Fibroblast of lung (primary cell): ENCODE results near the gene WNK2. TPM values are rescaled to one million over a fixed set of nuclear protein-coding genes. Genes with fewer than 3 reads are reported as not detected.

Source experiments
- DNase-seq, 2 donors: peaks; one replicate each; pipeline versions ENCODE4 v3.0.0 to v3.0.0-alpha.2; 2010; ENCODE audit warnings: low read depth in 2 of 2
- H2AFZ ChIP-seq: 2 replicates; pipeline ENCODE4 v1.5.1; 2012; ENCODE audit warnings: low read length, control low read depth, inconsistent platforms
- H3K27ac ChIP-seq: 2 replicates; pipeline ENCODE4 v1.5.1; 2011; ENCODE audit warnings: low read length, control low read depth; ENCODE audit not compliant: insufficient read depth
- H3K27me3 ChIP-seq: 2 replicates; pipeline ENCODE4 v1.5.1; 2011; ENCODE audit warnings: mild to moderate bottlenecking, low read length; ENCODE audit not compliant: control insufficient read depth, insufficient read depth
- H3K36me3 ChIP-seq: 2 replicates; pipeline ENCODE4 v1.5.1; 2011; ENCODE audit warnings: low read length; ENCODE audit not compliant: control insufficient read depth, insufficient read depth
- H3K4me1 ChIP-seq: 2 replicates; pipeline ENCODE4 v1.5.1; 2011; ENCODE audit warnings: low read length; ENCODE audit not compliant: control insufficient read depth, insufficient read depth; ENCODE audit errors: extremely low read depth
- H3K4me2 ChIP-seq: 2 replicates; pipeline ENCODE4 v1.5.1; 2011; ENCODE audit warnings: low read length, control low read depth; ENCODE audit not compliant: insufficient read depth; ENCODE audit errors: extremely low read depth
- H3K4me3 ChIP-seq, 4 experiments: fragments of 200-600 bp in 1 of 4; sonication (generic) in 1 of 4; replicated peaks in 1 of 4; 2 replicates each; pipeline ENCODE4 v1.5.1; 2011 to 2016; ENCODE audit warnings: low read length in 4 of 4, low read depth in 3 of 4, mild to moderate bottlenecking in 3 of 4, control low read depth in 2 of 4, inconsistent platforms in 1 of 4, mixed read lengths in 1 of 4; ENCODE audit not compliant: insufficient read depth in 1 of 4; ENCODE audit errors: control extremely low read depth in 1 of 4
- H3K79me2 ChIP-seq: 2 replicates; pipeline ENCODE4 v1.5.1; 2012; ENCODE audit warnings: mild to moderate bottlenecking, low read length, inconsistent platforms; ENCODE audit not compliant: control insufficient read depth, insufficient read depth
- H3K9ac ChIP-seq: 2 replicates; pipeline ENCODE4 v1.5.1; 2011; ENCODE audit warnings: mild to moderate bottlenecking, low read length, control low read depth; ENCODE audit not compliant: insufficient read depth
- H3K9me3 ChIP-seq: 2 replicates; pipeline ENCODE4 v1.5.1; 2012; ENCODE audit warnings: low read depth, low read length; ENCODE audit not compliant: control insufficient read depth, insufficient read depth
- H4K20me1 ChIP-seq: 2 replicates; pipeline ENCODE4 v1.5.1; 2011; ENCODE audit warnings: low read length; ENCODE audit not compliant: control insufficient read depth, insufficient read depth; ENCODE audit errors: extremely low read depth
- CTCF ChIP-seq, 2 donors: IDR thresholded peaks in 1 of 2; conservative IDR thresholded peaks in 1 of 2; 1 replicate in 1 of 2; 2 replicates in 1 of 2; pipeline ENCODE4 v1.5.1; 2011 to 2012; ENCODE audit warnings: low read length in 2 of 2, control low read depth in 1 of 2, inconsistent platforms in 1 of 2, low read depth in 1 of 2, mild to moderate bottlenecking in 1 of 2
- EZH2 ChIP-seq: IDR thresholded peaks from 2 replicates; pipeline ENCODE4 v1.5.1; 2012; ENCODE audit warnings: low read length, control low read depth, mild to moderate bottlenecking; ENCODE audit errors: missing control alignments
- polyA plus RNA-seq, 2 donors: library from polyadenylated mRNA; depleted of rRNA in 1 of 2; stranded (reverse) in 1 of 2; unstranded in 1 of 2; fragments of >200 nt; gene quantifications; 2 replicates each; pipeline ENCODE4 v1.2.1, GENCODE V29; 2011 to 2012; ENCODE audit warnings: missing spikeins in 1 of 2
- total RNA-seq: library from RNA; depleted of rRNA; stranded (reverse); fragments of >200 nt; gene quantifications from 2 replicates; pipeline ENCODE4 v1.2.1, GENCODE V29; 2014

Gene WNK2
- total and polyA plus RNA-seq, 2 donors (not counting 1 experiment from before 2014, with no cell fraction given), result not detected

GRCh38 chr9:93299418-93300174 lies 115.7 kb downstream of the WNK2 start:
- Histone ChIP-seq H3K27ac (no peak overlapping the region), H3K9me3 (no peaks in the 10 kb centered on the region), H4K20me1 (no peaks in the 10 kb centered on the region), H2AFZ (no peak overlapping the region), H3K4me2 (no peak overlapping the region), H3K27me3 (no peaks in the 10 kb centered on the region), H3K36me3 (no peaks in the 10 kb centered on the region), H3K79me2 (no peaks in the 10 kb centered on the region), H3K4me3 (no peak overlapping the region), H3K4me1 (no peaks in the 10 kb centered on the region), H3K9ac (no peak overlapping the region)
- TF ChIP-seq EZH2, result no peak
- TF ChIP-seq CTCF (conservative IDR thresholded peaks at IDR 0.05 in 1 of 2, IDR thresholded peaks at IDR 0.05 in 1 of 2; ENCODE audit: low read depth in 1 of 2, low read length in 2 of 2), result no peak
- no peak for DNase-seq

GRCh38 chr9:93300175-93300572 lies 116.2 kb downstream of the WNK2 start:
- Histone ChIP-seq H3K9ac (no peak overlapping the region), H3K79me2 (no peaks in the 10 kb centered on the region), H4K20me1 (no peaks in the 10 kb centered on the region), H3K36me3 (no peaks in the 10 kb centered on the region), H3K27me3 (no peaks in the 10 kb centered on the region), H3K4me1 (no peaks in the 10 kb centered on the region), H3K9me3 (no peaks in the 10 kb centered on the region), H3K4me3 (no peak overlapping the region), H3K4me2 (no peak overlapping the region), H3K27ac (no peak overlapping the region), H2AFZ (no peak overlapping the region)
- no peak for DNase-seq
- TF ChIP-seq CTCF (conservative IDR thresholded peaks at IDR 0.05 in 1 of 2, IDR thresholded peaks at IDR 0.05 in 1 of 2; ENCODE audit: low read depth in 1 of 2, low read length in 2 of 2), result no peak
- no peak for TF ChIP-seq EZH2

- H3K79me2 ChIP-seq, result no peaks in the 10 kb centered on the region
- H4K20me1 ChIP-seq, result no peaks in the 10 kb centered on the region
- TF ChIP-seq CTCF (conservative IDR thresholded peaks at IDR 0.05 in 1 of 2, IDR thresholded peaks at IDR 0.05 in 1 of 2; ENCODE audit: low read depth in 1 of 2, low read length in 2 of 2) (no peak), EZH2 (no peak)
- no peaks in the 10 kb centered on the region for H3K4me1 ChIP-seq
- no peak for DNase-seq
- H3K9ac ChIP-seq, result no peak overlapping the region
- H3K27ac ChIP-seq, result no peak overlapping the region
- no peaks in the 10 kb centered on the region for H3K9me3 ChIP-seq
- H3K27me3 ChIP-seq, result no peaks in the 10 kb centered on the region
- no peak overlapping the region for H2AFZ ChIP-seq
- no peak overlapping the region for H3K4me2 ChIP-seq
- H3K4me3 ChIP-seq, result no peak overlapping the region
- H3K36me3 ChIP-seq, result no peaks in the 10 kb centered on the region
Observed at GRCh38 chr9:93300585-93301081, 116.7 kb downstream of the WNK2 start.
